Neutrophil (primary cell): ENCODE measurements around the gene RAB31.

ENCODE experiments used
- H3K27ac ChIP-seq: fragments of 200-600 bp; sonication (generic); 2 replicates; pipeline ENCODE4 v1.5.1; 2016; ENCODE audit warnings: mild to moderate bottlenecking, moderate library complexity
- H3K27me3 ChIP-seq: fragments of 200-600 bp; sonication (generic); 2 replicates; pipeline ENCODE4 v1.6.0; 2016; ENCODE audit warnings: mild to moderate bottlenecking
- H3K36me3 ChIP-seq: fragments of 200-600 bp; sonication (generic); 2 replicates; pipeline ENCODE4 v1.5.1; 2017
- H3K4me1 ChIP-seq, 2 experiments: fragments of 200-600 bp in 1 of 2; sonication (generic) in 1 of 2; 1 replicate in 1 of 2; 2 replicates in 1 of 2; pipeline versions ENCODE4 v1.5.1 to v1.6.1; 2013 to 2016; ENCODE audit warnings: low read depth in 1 of 2, low read length in 1 of 2, mild to moderate bottlenecking in 1 of 2, moderate library complexity in 1 of 2; ENCODE audit not compliant: control insufficient read depth in 1 of 2, insufficient read depth in 1 of 2
- H3K4me3 ChIP-seq, 2 experiments: fragments of 200-600 bp in 1 of 2; sonication (generic) in 1 of 2; 1 replicate in 1 of 2; 2 replicates in 1 of 2; pipeline ENCODE4 v1.5.1; 2013 to 2016; ENCODE audit warnings: low read depth in 1 of 2, low read length in 1 of 2, mild to moderate bottlenecking in 1 of 2, moderate library complexity in 1 of 2
- H3K9me3 ChIP-seq: fragments of 200-600 bp; sonication (generic); 2 replicates; pipeline ENCODE4 v1.5.1; 2016
- CTCF ChIP-seq: fragments of 200-600 bp; sonication (generic); IDR thresholded peaks from 2 replicates; pipeline ENCODE4 v1.5.1; 2016; ENCODE audit warnings: antibody characterized with exemption

Gene RAB31

DNA sequence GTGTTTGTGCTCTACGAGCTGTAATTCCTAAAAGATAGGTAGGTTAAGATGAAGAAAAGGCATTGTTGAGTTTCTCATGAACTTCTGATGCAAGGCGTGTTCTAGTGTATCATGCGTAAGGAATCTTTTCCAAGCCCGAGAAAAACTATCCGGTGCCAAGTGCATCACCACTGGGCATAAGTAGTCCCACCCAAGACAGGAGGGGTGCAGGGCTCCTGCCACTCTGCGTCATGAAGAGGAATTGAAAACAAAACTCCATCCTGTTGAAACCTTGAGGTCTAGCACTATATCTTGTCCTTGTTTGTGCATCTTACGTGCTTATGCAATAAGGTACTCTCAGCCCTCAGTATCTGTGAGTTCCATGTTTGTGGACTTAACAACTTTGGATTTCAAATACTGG, 45.7 kb downstream of the RAB31 start:
- no peaks in the 10 kb centered on the region for H3K9me3 ChIP-seq
- H3K4me3 ChIP-seq: no peak overlapping the region
- H3K36me3 ChIP-seq: no peaks in the 10 kb centered on the region
- H3K4me1 ChIP-seq: peaks cover 99 to 100% of the 10 kb centered on the region in 2 experiments
- no peak for TF ChIP-seq CTCF
- peak overlapping the region; percentile 80 for H3K27ac ChIP-seq
- H3K27me3 ChIP-seq: no peaks in the 10 kb centered on the region

GRCh38 chr18:9755110-9755509, 47.0 kb downstream of the RAB31 start:
- Histone ChIP-seq H3K4me3 (no peak overlapping the region), H3K27ac (peak overlapping the region; percentile 80), H3K27me3 (no peaks in the 10 kb centered on the region), H3K9me3 (no peaks in the 10 kb centered on the region), H3K4me1 (peaks cover 91 to 95% of the 10 kb centered on the region in 2 experiments), H3K36me3 (no peaks in the 10 kb centered on the region)
- no peak for TF ChIP-seq CTCF

- no peak overlapping the region for H3K4me3 ChIP-seq
- H3K27ac ChIP-seq: peak overlapping the region; percentile 80
- no peaks in the 10 kb centered on the region for H3K9me3 ChIP-seq
- no peaks in the 10 kb centered on the region for H3K36me3 ChIP-seq
- no peak for TF ChIP-seq CTCF
- H3K4me1 ChIP-seq: peaks cover 90 to 94% of the 10 kb centered on the region in 2 experiments
- H3K27me3 ChIP-seq: no peaks in the 10 kb centered on the region
These were observed 47.5 kb downstream of the RAB31 start for GRCh38 chr18:9755615-9756014.

GRCh38 chr18:9756271-9756932, 48.3 kb downstream of the RAB31 start:
- Histone ChIP-seq H3K4me1 (peaks cover 90 to 94% of the 10 kb centered on the region in 2 experiments), H3K9me3 (no peaks in the 10 kb centered on the region), H3K36me3 (no peaks in the 10 kb centered on the region), H3K27me3 (no peaks in the 10 kb centered on the region), H3K4me3 (no peak overlapping the region), H3K27ac (peak overlapping the region; percentile 80)
- TF ChIP-seq CTCF: no peak

- Histone ChIP-seq H3K36me3 (no peaks in the 10 kb centered on the region), H3K4me3 (no peak overlapping the region), H3K27me3 (no peaks in the 10 kb centered on the region), H3K9me3 (no peaks in the 10 kb centered on the region), H3K27ac (peak overlapping the region; percentile 80), H3K4me1 (peaks cover 90 to 94% of the 10 kb centered on the region in 2 experiments)
- no peak for TF ChIP-seq CTCF
These were observed 48.9 kb downstream of the RAB31 start for GRCh38 chr18:9756933-9757470.
